Activated CD8-positive, alpha-beta memory T cell treated with anti-CD3 and anti-CD28 coated beads, Interleukin-2, amount 10 ng/mL, durations not matched to agents 7 days and 5 days (primary cell): ENCODE data around the gene FNDC3A. TPM values are rescaled to one million over a fixed set of nuclear protein-coding genes. Genes with fewer than 3 reads are reported as not detected.

Experiments used
- ATAC-seq: fragments of 150-1000 bp; cut with Tn5 transposase; one replicate; pipeline ENCODE4 v1.10.0; 2021; ENCODE audit warnings: moderate library complexity
- CTCF ChIA-PET: fragments of 350-600 bp; sonication (Branson Sonifier 250); formaldehyde crosslinking; loops from one replicate; lab custom pipeline; 2021; ENCODE audit warnings: antibody characterized with exemption; lab: Charles Lee
- DNase-seq: peaks from one replicate; pipeline ENCODE4 v3.0.0-alpha.2; 2020
- H3K27ac Mint-ChIP-seq: one replicate; pipeline ENCODE4 v1.8.0; 2021; ENCODE audit warnings: mild to moderate bottlenecking, mixed read lengths
- H3K27me3 Mint-ChIP-seq: one replicate; pipeline ENCODE4 v1.8.0; 2021; ENCODE audit warnings: mixed read lengths
- H3K36me3 Mint-ChIP-seq: one replicate; pipeline ENCODE4 v1.8.0; 2021; ENCODE audit warnings: mild to moderate bottlenecking, mixed read lengths
- H3K4me1 Mint-ChIP-seq: one replicate; pipeline ENCODE4 v1.8.0; 2021; ENCODE audit warnings: mixed read lengths
- H3K4me3 Mint-ChIP-seq: one replicate; pipeline ENCODE4 v1.8.0; 2021; ENCODE audit warnings: mild to moderate bottlenecking, moderate library complexity, mixed read lengths
- H3K9me3 Mint-ChIP-seq: one replicate; pipeline ENCODE4 v1.8.0; 2022; ENCODE audit warnings: low read depth, mixed read lengths
- total RNA-seq, 2 experiments: library from RNA; stranded (reverse); gene quantifications; one replicate each; pipeline ENCODE4 v1.2.3, GENCODE V29; 2021

FNDC3A gene
- total RNA-seq, 2 experiments from 2014 or later = 22.3 to 28.7 TPM

DNA sequence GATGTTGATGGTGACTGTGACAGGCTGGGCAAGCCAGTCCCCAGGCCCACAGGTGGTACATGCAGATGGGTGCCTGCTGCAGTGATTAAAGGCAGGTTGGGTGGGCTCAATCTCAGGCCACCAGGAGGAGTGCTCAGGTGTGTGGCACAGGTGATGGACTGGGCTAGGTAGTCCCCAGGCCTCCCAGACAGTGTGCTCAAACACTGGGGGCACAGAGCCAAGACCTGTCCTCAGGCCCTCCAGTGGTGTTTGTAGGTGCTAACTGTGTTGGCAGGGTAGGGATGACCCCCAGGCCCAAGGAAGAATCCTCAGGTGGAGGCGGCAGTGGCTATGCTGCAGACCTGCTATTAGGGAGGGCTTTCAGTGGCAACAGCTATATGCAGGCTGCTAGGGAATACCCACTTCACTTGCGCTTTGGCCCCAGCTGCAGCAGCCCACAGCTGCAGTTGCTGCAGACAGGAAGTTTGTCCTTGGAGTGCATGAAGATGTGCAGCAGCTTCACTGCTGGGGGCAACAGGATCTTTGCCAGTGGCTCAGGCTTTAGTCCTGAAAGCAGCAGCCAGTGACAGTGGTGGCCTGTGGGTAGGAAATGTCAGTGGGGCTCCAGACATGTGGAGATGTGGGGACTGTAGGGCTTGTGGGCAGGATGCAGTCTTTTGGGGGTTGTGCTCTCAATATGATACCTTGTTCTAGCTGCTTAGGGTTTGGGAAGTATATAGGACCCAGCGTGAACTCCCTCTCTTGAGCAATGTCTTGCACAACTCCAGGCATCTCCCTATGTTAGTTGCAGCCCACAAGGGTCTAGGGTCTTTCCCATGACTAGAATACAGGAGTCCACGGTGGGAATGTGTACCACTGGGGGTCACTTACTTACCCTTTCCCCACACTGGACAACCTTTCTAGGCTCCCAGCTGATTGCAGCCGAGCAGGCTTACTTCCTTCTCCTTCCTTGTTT is 190.4 kb downstream of the FNDC3A start:
- Mint-ChIP-seq H3K9me3 (peaks cover 10% of the 10 kb centered on the region), H3K27me3 (no peaks in the 10 kb centered on the region), H3K27ac (peak overlapping the region; percentile 11), H3K36me3 (peaks cover 63% of the 10 kb centered on the region), H3K4me3 (no peak overlapping the region), H3K4me1 (peaks cover 17% of the 10 kb centered on the region)
- CTCF ChIA-PET = no interaction called here
- no peak for DNase-seq
- peak; percentile 39 for ATAC-seq

DNA sequence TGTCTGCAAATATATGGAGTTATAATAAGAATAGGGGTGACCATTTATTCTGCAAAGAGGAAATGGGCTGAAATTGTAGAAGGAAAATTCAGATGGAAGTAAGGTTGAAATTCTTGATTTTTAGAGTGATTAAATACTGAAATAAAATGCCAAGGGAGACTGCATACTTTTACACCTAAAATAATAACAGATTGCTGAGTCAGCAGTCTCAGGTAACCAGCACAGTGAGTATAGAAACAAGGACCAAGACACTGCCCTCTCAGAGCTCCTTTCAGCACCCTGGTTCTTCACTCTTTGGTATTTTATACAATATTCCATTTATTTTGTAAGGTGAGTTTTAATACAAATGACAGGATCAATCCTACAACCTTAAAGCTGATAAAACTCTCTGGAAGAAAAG is 195.6 kb downstream of the FNDC3A start:
- CTCF ChIA-PET = no interaction called here
- no peaks in the 10 kb centered on the region for H3K27me3 Mint-ChIP-seq

DNA sequence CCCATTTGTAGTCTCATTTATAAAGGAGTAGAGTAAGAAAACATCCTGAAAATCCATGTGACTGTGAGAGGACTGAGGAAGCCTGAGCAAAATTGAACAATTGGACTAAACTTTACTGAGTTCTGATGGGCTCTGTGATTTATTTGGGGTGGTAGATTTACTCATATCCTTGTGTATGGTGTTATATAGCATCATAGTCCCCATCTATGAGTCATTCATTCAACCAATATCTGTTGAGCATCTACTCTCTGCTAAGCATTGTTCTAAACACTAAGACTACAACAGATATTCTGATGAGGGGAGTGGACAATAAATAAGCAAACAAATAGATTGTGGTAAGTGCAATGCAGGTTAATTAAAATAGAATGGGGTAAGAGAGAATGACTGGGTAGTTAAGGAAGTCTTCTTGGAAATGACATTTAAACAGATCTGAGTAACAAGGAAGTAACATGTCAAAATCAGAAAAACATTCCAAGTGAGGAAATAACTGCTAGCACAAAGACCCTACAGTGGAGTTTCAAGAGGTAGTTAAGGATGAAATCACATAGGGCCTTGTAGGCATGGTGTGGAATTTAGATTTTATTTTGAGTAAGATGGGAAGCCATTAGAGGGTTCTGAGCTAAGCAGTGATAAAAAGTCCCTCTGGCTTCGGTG is 208.1 kb downstream of the FNDC3A start:
- Mint-ChIP-seq H3K4me1 (peaks cover 10% of the 10 kb centered on the region), H3K36me3 (peaks cover 45% of the 10 kb centered on the region)

More for the DNA sequence above, 195.6 kb downstream of the FNDC3A start:
- H3K27ac Mint-ChIP-seq = no peak overlapping the region
- ATAC-seq (no peak), DNase-seq (no peak)
- peaks cover 50% of the 10 kb centered on the region for H3K36me3 Mint-ChIP-seq
- peaks cover 3% of the 10 kb centered on the region for H3K4me1 Mint-ChIP-seq
- H3K9me3 Mint-ChIP-seq = no peaks in the 10 kb centered on the region
- no peak overlapping the region for H3K4me3 Mint-ChIP-seq

DNA sequence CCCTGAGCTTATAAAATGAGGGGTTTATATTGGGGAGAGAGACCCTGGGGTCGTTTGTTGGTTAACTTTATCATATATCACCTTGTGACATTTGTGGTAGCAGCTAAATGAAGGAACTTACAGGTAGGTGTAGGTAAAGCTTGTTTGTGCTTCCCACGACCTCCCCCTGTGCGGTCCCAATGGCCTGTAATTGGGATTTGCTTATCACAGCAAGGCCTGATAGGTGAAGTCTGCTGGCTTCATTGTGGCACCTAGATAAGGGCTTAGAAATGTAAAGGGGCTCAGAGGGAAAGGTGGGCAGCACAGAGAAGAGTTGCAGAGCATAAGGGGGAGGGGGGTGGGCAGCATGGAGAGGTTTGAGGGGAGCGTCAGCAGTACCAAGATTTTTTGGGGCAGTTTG is 208.9 kb downstream of the FNDC3A start:
- no peaks in the 10 kb centered on the region for H3K9me3 Mint-ChIP-seq
- CTCF ChIA-PET = no interaction called here
- H3K27me3 Mint-ChIP-seq = no peaks in the 10 kb centered on the region
- H3K27ac Mint-ChIP-seq = no peak overlapping the region
- peaks cover 10% of the 10 kb centered on the region for H3K4me1 Mint-ChIP-seq
- ATAC-seq (no peak), DNase-seq (no peak)
- no peak overlapping the region for H3K4me3 Mint-ChIP-seq
- peaks cover 41% of the 10 kb centered on the region for H3K36me3 Mint-ChIP-seq

More for the DNA sequence above, 208.1 kb downstream of the FNDC3A start:
- no peaks in the 10 kb centered on the region for H3K27me3 Mint-ChIP-seq
- no peak overlapping the region for H3K27ac Mint-ChIP-seq
- DNase-seq (no peak), ATAC-seq (peak; percentile 39)
- CTCF ChIA-PET = no interaction called here
- no peak overlapping the region for H3K4me3 Mint-ChIP-seq
- no peaks in the 10 kb centered on the region for H3K9me3 Mint-ChIP-seq

DNA sequence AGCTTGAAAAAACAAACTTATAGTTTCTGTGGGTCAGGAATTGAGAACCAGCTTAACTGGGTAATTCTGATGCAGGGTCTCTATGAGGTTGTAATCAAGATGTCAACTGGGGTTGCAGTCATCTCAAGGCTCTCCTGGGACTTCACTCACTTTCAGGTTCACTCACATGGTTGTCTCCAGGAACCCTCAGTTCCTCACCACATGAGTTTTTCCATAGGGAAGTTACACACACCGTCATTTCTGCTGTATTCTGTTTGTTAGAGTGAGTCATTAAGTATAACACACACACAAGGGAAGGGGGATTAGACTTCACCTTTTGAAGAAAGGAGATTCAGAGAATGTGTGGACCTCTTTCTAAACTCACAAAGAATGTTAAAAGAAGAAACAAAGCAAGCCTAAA is 209.6 kb downstream of the FNDC3A start:
- Mint-ChIP-seq H3K27ac (peak overlapping the region; percentile 42), H3K4me1 (peaks cover 10% of the 10 kb centered on the region), H3K27me3 (no peaks in the 10 kb centered on the region), H3K9me3 (no peaks in the 10 kb centered on the region), H3K36me3 (peaks cover 38% of the 10 kb centered on the region), H3K4me3 (no peak overlapping the region)
- no peak for DNase-seq
- CTCF ChIA-PET = no interaction called here
- ATAC-seq = no peak

DNA sequence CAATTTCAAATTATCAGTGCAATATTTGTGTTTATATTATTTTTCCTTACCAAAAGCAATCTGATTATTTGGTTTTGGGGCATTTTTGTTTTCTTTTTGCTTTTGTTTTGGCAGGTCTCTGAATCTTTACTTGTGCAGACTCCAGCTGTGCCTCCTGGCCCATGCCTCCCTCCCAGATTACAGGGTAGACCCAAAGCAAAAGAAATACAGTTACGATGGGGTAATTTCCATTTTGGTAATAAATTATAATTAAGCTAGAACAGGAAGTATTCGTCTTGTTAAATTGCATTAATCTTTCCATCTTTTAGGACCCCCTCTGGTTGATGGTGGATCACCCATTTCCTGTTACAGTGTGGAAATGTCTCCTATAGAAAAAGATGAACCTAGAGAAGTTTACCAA is 215.2 kb downstream of the FNDC3A start:
- CTCF ChIA-PET = interaction anchor here (1.9 kb wide), 1 partner anchor 20 kb away, joined by 7 read pairs; no protein-coding TSS in a partner anchor
- ATAC-seq = no peak
- Mint-ChIP-seq H3K27ac (no peak overlapping the region), H3K9me3 (no peaks in the 10 kb centered on the region), H3K4me1 (peaks cover 10% of the 10 kb centered on the region), H3K4me3 (no peak overlapping the region), H3K27me3 (no peaks in the 10 kb centered on the region), H3K36me3 (peaks cover 40% of the 10 kb centered on the region)
- no peak for DNase-seq

DNA sequence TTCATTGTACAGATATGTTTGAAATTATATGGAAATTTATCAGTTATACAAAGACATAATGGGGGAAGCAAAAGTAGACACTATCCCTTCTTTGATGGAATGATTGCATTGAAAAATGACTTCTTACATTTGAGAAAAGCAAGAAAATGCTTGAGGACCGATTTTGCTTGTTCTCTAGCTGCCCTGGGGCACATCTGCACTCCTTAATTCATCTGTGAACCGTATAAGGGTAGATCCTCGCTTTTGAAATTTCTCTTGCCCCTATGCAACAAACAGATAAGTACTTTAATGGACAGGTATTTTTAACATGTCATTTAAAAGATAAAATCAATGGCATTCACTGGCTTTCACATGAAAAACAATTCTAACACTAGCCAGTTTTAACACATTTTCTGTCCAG is 230.9 kb downstream of the FNDC3A start:
- Mint-ChIP-seq H3K36me3 (peaks cover 35% of the 10 kb centered on the region), H3K9me3 (no peaks in the 10 kb centered on the region), H3K27ac (no peak overlapping the region), H3K4me1 (no peaks in the 10 kb centered on the region), H3K27me3 (no peaks in the 10 kb centered on the region), H3K4me3 (no peak overlapping the region)
- DNase-seq = no peak
- no peak for ATAC-seq
- CTCF ChIA-PET = no interaction called here

DNA sequence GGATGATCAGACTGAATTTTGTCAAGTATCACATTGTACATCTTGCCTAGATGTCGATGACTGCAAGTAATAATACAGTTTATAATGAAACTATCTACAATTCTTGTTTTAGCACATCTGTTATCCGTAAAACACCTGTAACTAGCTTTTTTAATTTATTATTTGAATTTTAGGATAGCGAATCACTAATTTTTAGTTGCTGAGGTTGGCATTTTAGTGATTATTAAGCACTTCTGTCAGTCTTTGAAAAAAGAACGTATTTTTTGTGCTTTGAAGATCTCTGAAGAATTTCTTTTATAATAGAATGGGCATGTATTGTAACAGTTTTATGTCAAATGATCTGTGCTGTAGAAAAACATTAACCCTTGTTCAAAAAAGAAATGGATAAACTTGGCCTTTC is 232.9 kb downstream of the FNDC3A start:
- Mint-ChIP-seq H3K27ac (no peak overlapping the region), H3K4me1 (no peaks in the 10 kb centered on the region), H3K27me3 (no peaks in the 10 kb centered on the region), H3K4me3 (no peak overlapping the region), H3K9me3 (no peaks in the 10 kb centered on the region), H3K36me3 (peaks cover 33% of the 10 kb centered on the region)
- ATAC-seq (no peak), DNase-seq (no peak)
- CTCF ChIA-PET = no interaction called here

DNA sequence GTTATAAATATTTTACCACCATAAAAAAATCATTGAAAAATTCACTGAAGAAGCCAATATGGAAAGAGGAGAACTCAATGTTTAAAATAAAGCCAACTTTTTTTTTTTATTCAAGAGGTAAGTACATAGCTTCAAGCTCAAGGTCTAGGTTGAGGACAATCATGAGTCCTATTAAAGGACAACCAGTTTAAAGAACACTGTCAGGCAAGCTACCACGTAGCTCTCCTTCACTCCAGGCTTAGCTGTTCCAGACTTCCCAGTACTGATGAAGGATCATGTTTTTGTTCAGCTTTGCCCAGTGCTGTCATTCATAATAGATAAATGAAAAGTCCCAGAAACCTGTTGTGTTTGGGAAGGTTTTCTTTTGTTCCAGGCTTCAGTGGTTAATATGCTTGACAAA is 234.4 kb downstream of the FNDC3A start:
- H3K36me3 Mint-ChIP-seq = peaks cover 22% of the 10 kb centered on the region
- H3K27me3 Mint-ChIP-seq = no peaks in the 10 kb centered on the region
- no peaks in the 10 kb centered on the region for H3K9me3 Mint-ChIP-seq
- no peak overlapping the region for H3K27ac Mint-ChIP-seq
- H3K4me3 Mint-ChIP-seq = no peak overlapping the region
- H3K4me1 Mint-ChIP-seq = peaks cover 12% of the 10 kb centered on the region
- ATAC-seq (no peak), DNase-seq (no peak)
- CTCF ChIA-PET = interaction anchor here (1.5 to 1.9 kb wide), 2 partner anchors 9 to 19 kb away, joined by 3 to 7 read pairs; no protein-coding TSS in a partner anchor

DNA sequence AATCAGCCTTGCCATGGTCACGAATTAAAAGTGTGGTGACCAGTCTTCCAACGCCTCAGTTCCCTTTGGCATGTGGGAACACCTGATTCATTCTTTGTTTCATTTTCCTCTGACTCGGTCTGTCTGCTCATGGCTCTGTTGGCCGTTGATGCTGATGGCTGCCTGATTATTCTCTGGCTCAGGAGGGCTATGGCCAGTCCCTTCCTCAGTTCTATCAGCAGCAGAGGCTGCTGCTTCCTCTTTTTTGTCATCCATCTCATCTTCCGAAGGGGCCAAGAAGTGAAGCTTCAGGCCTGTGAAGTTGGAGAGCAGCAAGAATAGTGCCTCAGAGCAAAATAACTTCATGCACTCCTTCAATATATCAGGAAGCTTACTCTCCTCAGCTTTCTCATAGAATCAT is 235.0 kb downstream of the FNDC3A start:
- H3K9me3 Mint-ChIP-seq = no peaks in the 10 kb centered on the region
- ATAC-seq (no peak), DNase-seq (no peak)
- peaks cover 13% of the 10 kb centered on the region for H3K4me1 Mint-ChIP-seq
- CTCF ChIA-PET = interaction anchor here (0.6 to 1.9 kb wide), 3 partner anchors 9 to 19 kb away, joined by 3 to 7 read pairs (median 3); no protein-coding TSS in a partner anchor
- no peaks in the 10 kb centered on the region for H3K27me3 Mint-ChIP-seq
- H3K4me3 Mint-ChIP-seq = no peak overlapping the region
- no peak overlapping the region for H3K27ac Mint-ChIP-seq
- peaks cover 23% of the 10 kb centered on the region for H3K36me3 Mint-ChIP-seq

DNA sequence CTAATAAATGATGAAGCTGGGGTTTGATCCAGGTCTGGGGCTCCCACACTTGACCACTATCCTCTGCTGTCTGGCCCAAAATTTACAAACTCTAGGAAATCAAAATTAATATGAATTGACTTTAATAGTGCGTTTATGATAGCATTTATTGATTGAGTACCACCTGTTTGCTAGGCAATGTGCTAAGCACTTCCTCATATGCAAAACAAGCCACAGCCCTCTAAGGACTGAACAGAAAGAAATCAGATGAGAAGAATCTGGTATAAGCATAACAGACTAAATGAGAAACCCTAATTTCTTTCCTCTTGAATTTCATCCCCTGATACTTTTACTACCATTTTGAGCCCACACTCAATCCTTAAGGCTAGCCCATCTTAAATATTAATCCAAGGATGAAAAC is 237.8 kb downstream of the FNDC3A start:
- ATAC-seq = no peak
- H3K27ac Mint-ChIP-seq = no peak overlapping the region
- H3K4me3 Mint-ChIP-seq = no peak overlapping the region
- H3K4me1 Mint-ChIP-seq = peaks cover 13% of the 10 kb centered on the region
- peaks cover 12% of the 10 kb centered on the region for H3K27me3 Mint-ChIP-seq
- no peaks in the 10 kb centered on the region for H3K9me3 Mint-ChIP-seq
- DNase-seq = no peak
- H3K36me3 Mint-ChIP-seq = peaks cover 14% of the 10 kb centered on the region
- CTCF ChIA-PET = no interaction called here

DNA sequence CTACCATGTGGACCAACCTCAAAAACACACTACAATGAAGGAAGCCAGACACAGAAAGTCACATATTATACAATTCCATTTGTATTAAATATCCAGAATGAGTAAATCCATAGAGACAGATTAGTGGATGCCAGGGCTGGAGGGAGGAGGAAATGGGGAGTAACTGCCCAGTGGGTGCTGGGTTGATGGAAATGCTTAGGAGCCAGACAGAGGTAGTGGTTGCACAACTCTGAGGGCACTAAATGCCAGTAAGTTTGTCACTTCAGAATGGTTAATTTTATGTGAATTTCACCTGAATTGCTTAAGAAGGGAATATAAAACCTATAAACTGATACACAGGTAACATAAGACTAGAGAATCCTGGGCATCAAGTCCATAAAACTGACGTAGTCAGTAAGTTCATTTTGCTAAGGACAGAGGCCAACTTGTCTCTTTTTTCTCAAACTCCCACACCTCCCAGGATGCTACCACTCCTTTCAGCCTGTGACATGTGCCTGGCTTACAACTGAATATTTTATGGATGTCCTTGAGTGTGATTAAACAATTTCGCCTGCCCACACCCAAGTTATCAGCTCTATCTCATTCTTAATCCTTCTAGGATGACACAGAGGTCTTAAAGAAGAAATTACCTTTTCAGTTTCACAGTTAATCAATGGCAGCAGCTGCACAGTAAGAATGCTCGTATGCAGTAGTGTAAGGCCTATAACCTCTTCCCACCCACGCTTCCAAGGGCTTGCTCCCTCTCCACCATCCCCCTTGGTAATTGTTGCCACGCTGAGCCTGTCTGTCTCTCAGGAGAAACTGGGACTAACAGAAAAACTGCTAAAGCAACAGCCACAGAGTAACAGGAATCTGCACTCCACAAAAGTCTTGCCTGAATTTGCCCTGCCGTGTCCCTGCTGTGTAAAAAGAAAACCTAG is 238.5 kb downstream of the FNDC3A start:
- Mint-ChIP-seq H3K4me3 (no peak overlapping the region), H3K27me3 (peaks cover 19% of the 10 kb centered on the region)
- no peak for ATAC-seq

More for the DNA sequence above, 238.5 kb downstream of the FNDC3A start:
- CTCF ChIA-PET = interaction anchor here (1.0 to 1.5 kb wide), 3 partner anchors 10 to 67 kb away, joined by 3 to 5 read pairs (median 3); no protein-coding TSS in a partner anchor
- H3K4me1 Mint-ChIP-seq = peaks cover 13% of the 10 kb centered on the region
- peak overlapping the region; percentile 53 for H3K27ac Mint-ChIP-seq
- peaks cover 14% of the 10 kb centered on the region for H3K36me3 Mint-ChIP-seq
- H3K9me3 Mint-ChIP-seq = no peaks in the 10 kb centered on the region
- no peak for DNase-seq
